Activated CD4-positive, alpha-beta T cell treated with anti-CD3 and anti-CD28 coated beads, Interleukin-2, amount 50 U/mL, for 24 hours (primary cell): ENCODE measurements around the gene THUMPD2.
"Not testable (repeated sequence)": the region's sequence is repeated elsewhere in the genome, so short reads cannot be mapped to it uniquely, and the experiment has no call there.

Source experiments
- DNase-seq, 2 donors: peaks; one replicate each; pipeline ENCODE4 v3.0.0-alpha.2; 2020; ENCODE audit warnings: low read depth in 1 of 2, low spot score in 1 of 2

Gene THUMPD2, protein sequence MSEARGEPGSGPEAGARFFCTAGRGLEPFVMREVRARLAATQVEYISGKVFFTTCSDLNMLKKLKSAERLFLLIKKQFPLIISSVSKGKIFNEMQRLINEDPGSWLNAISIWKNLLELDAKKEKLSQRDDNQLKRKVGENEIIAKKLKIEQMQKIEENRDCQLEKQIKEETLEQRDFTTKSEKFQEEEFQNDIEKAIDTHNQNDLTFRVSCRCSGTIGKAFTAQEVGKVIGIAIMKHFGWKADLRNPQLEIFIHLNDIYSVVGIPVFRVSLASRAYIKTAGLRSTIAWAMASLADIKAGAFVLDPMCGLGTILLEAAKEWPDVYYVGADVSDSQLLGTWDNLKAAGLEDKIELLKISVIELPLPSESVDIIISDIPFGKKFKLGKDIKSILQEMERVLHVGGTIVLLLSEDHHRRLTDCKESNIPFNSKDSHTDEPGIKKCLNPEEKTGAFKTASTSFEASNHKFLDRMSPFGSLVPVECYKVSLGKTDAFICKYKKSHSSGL

DNA sequence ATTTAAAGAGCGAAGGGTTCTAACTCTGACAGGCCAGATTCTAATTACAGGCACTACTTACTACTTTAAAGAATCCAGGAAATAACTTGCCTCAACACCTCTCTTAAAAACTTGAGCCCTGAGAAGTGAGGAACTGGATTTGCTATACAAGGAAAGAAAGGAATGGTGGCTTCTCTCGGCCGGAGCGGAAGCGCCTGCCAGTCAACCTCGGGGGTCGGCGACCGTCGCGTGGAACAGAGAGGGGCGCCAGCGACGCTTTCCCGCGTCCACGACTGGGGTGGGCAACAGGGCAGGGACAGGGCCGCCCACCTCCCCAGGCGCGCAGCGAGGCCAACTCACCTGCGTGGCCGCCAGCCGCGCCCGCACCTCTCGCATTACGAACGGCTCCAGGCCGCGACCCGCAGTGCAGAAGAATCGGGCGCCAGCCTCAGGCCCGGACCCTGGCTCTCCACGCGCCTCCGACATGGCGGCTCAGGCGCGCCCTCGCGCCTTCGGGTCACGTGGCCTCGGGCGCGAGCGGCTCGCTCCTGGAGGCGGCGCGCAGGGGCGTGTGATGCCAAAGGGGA, at the start of gene THUMPD2:
TSS of gene THUMPD2 (minus strand) at position 484 of the 566 bp plus-strand sequence. CDS start at position 465, 19 bp downstream.
- peak; percentile 36 to 52 for DNase-seq

DNA sequence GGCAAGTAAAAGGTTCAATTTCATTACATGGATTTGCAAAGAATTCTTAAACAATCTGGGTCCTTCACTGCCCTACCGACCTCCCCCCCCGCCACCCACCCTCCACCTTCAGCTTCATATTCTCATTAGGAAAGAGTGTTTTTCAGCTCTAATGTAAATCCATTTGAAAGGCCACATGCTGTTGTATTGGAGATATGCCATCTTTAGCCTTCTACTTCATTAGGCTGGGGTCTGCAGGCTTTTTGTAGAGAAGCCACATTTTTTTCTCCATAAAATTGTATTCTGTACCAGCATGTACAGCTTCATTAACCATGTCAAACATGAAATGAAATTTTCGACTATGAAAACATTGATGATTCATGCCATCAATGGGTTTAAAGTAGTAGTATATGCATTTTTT, 42.8 kb upstream of the THUMPD2 start:
- DNase-seq, result no peak

DNA sequence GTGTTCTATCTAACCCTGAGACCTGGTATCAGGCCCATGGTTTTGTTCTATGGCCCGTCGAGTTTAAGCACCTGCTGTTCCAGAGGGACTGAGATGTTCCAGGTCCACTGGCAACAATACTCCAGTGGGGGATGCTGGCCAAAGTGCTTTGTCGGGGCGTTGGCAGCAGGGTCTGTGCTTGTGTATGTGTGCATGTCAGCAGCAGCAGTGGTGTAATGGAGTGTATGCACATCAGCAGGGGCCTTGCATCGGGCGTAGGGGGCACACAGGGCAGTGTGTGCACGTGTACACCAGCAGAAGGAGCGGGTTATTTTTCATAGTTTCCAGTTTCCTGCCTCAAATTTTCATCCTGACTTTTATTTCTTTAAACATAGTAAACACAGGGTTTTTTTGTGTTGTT, 37.8 kb upstream of the THUMPD2 start:
- no peak for DNase-seq

DNA sequence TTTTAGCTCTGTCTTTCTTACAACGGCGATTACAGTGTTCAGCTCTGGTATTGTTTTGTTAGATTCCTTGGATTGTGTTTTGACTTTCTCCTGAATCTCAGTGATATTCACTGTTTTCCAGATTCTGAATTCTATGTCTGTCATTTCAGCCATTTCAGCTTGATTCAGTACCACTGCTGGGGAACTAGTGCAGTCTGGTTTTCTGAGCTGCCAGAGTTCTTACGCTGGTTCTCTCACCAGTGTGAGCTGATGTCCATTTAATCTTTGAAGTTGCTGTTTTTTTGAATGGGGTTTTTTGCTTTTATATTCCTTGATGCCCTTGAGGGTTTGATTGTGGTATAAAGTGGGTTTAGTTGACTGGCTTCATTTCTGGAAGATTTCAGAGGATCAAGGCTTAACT, 37.4 kb upstream of the THUMPD2 start:
- no peak for DNase-seq

DNA sequence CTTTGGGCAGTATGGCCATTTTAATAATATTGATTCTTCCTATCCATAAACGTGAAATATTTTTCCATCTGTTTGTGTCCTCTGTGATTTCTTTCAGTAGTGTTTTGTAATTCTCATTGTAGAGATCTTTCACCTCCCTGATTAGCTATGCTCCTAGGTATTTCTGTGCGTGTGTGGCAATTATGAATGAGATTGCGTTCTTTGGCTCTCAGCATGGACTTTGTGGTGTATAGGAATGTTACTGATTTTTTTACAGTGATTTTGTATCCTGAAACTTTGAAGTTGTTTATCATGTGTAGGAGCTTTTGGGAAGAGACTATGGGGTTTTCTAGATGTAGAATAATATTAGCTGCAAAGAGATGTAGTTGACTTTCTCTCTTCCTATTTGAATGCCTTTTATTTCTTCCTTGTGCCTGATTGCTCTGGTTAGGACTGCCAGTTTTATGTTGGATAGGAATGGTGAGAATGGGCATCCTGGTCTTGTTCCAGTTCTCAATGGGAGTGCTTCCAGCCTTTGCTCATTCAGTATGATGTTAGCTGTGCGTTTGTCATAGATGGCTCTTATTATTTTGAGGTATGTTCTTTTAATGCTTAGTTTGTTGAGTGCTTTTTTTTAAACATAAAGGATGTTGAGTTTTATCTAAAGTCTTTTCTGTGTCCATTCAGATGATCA, 27.0 kb upstream of the THUMPD2 start:
- DNase-seq, result no peak

DNA sequence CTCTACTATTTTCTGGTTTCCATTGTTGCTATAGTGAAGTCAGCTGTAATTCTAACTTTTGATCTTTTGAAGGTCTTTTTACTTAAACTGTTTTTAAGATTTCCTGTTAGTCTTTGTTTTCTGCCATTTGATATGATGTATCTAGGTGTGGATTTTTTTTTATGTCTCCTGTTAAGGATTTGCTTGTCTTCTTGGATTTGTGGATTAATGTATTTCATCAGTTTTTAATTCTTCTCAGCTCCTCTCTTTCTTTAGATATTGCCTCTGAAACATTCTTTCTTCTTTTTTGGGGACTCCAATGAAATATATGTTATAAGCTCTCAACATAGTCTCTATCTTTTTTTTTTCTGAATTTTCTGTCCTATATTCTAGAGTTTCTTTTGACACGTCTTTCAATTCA, 24.8 kb upstream of the THUMPD2 start:
- no peak for DNase-seq

DNA sequence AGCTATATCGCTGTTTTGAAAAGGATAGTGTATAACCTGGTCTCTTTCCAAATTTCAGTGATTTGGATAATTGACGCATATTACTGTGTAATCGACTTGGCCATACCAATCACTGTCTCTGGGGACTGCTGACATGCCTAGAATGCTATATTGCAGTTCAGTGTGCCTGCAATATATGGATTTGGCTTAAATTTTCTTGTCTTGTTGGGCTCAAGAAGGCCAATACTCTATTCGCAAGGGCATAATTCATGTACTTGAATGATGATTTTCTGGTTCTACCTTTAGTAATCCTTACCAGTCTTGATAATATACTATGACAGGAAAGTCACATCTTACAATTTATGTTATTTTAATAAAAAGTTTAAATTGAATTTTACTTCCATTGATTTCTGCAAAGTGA, 21.7 kb upstream of the THUMPD2 start:
- no peak for DNase-seq

DNA sequence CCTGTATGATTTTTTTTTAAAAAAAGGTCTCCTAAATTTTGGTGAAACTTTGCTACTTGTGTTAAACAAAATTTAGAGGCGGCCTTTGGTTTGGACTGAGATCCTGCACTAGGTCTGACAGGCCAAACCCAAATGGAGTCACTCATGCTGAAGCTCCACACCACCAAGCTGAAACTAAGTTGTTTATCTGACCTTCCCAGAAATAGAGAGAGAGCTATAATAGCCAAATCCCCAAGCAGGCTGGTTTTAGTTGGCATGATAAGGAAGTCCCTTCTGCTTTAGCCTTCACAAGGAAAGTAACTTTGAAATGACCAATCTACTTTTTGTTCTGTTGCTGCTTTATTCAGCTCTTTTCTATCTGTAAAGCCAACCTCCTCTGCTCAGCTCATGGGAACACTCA, 17.1 kb upstream of the THUMPD2 start:
- DNase-seq, result no peak

DNA sequence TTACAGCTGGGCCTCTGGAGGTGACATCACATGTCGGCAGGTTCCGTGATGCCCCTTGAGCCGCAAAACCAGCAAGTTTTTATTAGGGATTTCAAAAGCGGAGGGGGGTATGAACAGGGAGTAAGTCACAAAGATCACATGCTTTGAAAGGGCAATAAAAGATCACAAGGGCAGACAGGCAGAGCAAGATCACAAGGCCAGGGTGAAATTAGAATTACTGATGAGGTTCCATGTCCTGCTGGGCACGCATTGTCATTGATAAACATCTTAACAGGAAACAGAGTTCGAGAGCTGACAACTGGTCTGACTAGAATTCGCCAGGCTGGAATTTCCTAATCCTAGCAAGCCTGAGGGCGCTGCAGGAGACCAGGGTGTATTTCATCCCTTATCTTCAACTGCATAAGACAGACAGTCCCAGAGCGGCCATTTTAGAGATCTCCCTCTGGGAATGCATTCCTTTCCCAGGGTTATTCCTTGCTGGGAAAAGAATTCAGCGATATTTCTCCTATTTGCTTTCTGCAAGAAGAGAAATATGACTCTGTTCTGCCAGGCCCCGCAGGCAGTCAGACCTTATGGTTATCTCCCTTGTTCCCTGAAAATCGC, 11.3 kb upstream of the THUMPD2 start:
- DNase-seq, result not testable (repeated sequence)

DNA sequence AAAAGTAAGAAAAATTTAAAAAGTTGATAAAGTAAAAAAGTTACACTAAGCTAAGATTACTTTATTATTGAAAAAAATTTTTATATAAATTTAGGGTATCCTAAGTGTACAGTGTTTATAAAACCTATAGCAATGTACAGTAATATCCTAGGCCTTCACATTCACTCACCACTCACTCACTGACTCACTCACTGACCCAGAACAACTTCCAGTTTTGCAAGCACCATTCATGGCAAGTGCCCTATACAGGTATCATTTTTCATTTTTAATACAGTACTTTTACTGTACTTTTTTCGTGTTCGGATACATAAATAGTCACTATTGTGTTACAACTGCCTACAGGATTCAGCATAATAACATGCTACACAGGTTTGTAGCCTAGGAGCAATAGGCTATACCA, 8.9 kb upstream of the THUMPD2 start:
- DNase-seq, result no peak

DNA sequence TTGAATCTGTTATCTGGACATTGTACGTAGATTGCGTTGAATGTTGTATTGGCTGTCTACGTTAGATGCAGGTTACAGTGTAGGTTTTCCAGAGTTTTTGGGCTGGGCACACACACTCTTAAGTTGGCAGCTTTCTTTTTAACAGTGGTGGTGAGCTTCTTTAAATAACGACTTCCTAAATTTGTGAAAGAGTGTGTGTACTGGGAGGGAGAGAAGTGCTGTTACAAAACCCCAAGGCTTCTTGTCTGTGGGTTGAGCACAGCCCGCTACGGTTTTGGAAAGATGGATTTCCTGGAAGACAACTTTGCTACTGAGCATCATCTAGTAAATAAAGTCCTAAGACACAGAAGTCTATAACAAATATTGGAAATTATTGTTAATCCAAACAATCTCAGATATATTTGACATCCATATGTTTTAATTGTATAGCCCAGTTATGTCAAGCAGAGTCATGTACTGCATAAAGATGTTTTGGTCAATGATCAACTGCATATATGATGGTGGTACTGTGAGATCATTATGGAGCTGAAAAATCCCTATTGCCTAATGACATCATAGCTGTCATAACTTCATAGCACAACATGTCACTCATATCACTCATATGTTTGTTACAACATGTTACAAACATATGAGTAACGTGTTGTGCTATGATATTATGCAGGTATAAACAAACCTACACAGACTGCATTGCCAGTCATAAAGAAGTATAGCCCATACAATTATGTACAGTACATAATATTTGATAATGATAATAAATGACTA, 7.9 kb upstream of the THUMPD2 start:
- DNase-seq, result no peak

DNA sequence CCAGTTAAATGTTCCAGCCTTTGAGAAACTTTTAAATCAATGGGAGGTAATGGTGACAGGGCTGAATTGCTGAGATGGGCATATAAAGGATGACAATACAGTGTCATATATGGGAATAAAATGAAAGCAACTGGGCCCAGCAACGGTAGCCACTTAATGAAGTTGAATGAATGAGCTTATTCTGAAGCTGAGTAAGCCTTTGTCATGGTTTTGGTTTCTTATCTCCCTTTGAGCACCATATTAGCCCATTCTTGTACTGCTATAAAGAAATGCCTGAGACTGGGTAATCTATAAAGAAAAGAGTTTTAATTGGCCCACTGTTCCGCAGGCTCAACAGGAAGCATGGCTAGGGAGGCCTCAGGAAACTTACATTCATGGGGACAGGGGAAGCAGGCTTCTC, 3.5 kb upstream of the THUMPD2 start:
- DNase-seq, result no peak

DNA sequence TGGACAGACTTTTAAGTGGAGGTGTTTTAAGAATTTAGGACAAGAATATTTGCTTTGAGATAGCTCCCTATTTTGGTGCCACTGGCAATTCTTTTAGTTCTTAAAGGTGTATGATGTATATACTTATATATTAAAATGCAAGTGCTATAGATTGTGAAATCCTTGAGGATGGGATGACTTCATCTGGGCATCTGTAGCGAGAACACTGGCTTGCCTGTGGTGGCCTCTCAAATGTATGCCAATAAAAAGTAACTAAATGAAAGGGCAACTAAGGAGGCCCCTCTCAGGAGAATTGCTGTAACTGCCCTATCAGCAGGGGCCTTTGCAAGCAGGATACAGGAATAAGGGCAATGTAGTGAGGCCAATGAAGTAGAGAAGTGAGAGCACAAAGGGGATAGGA, 2.6 kb upstream of the THUMPD2 start:
- no peak for DNase-seq

DNA sequence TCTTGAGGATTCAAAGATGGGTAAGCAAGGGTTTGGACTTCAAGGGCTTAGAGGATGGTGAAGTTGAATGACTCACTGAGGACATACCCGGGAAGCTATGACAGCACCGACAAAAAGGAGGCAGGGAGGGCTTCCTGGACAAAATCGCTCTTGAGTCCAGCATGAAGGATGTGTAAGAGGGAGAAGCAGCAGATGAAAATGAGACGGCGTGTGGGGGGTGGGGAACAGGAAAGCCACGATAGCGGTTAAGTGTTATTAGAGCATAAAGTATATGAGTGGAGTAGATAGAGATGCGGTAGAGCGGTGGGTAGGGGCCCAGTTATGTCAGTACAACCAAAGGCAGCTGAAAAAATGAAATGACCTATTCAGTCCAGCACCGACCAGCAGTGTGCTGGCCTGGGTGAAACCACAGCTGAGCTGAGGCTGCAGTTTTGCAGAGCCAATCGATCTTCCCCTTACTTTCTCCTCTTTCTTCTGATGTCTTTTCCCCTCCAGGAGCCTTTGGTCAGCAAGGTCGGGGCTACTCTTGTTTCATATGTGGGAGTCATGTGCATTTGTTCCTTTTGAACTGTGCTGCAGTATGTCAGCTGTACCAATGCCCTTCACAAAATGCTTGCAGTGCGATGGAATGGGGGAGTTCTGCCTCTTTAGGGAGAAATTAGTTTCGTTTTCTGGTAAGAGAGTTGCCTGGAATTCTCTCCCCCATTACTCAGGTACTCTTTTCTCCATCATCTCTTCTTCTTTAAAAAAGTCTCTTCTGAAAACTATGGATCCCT, 2.0 kb upstream of the THUMPD2 start:
- DNase-seq, result no peak

DNA sequence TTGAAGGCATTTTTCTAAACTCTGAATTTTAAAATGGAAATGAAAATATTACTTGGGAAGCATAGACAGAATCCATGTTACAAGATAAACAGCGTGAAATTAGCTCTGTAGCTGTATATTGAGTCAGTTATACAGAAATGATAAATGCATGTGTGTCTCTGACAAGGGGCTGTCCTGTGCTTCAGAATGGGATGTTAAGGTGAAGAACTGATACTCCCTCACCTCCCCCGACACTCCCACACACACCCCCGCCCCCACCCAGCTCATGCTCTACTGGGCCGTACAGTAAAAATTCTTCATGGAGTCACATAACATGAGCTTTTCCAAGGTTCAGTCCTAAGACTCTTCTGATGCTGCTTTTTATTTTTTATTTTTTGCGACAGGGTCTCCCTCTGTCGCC, 869 bp upstream of the THUMPD2 start:
- DNase-seq, result no peak

DNA sequence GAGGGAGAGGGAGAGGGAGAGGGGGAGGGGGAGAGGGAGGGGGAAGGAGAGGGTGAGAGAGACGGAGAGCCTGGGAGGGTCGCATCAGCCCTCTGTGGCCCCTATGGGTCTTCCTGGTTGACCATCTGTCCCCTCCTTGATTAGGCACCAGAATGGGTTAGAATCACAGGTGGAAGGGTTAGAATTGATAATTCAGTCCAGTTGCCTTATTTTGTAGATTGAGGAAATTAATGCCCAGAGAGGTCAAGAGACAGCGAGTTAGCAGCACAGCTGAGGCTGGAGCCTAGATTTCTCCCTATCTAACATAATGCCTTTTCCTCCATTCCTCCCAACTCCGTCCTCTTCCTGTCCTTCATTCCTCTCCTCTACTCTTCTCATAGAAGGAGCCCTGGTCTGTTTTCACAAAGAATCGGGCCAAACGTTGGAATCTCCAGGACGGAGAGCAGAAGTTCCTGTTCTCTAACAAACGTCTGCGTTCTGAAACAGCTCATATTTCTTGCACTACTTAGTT, 338 bp upstream of the THUMPD2 start:
- DNase-seq, result no peak

DNA sequence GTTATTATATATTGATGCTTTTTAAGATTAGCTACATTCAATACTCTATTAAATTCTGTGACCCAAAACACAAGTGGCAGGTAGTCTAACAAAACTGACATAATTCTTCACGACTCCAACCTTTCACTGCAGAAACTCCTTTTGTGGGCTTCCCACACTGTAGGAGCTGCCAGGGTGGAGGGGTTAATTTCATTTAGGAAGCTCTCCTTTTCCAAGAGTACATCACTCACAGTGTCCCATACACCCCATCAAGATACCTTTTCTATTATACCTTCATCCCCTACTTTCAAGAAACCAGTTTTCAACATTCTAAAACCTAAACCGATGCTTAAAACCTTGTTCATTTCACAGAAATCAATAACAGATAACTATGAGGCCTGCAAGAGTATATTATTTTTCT, 825 bp downstream of the THUMPD2 start:
- DNase-seq, result no peak

DNA sequence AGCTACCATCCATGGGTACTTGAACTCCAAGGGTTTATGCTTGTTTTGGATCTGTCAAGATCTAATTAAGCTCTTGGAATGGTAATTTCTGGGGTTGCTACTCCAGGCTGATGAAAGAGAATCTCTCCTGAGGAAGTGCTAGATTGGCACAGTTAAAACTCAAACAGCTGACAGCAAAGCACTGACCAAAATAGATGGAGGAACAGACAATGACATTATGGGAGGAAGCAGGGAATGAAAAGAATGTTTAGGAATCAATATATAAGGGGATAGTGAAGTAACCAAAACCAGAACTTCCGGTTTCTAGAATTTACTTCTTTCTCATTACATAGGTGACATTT, 6.3 kb downstream of the THUMPD2 start:
- no peak for DNase-seq

DNA sequence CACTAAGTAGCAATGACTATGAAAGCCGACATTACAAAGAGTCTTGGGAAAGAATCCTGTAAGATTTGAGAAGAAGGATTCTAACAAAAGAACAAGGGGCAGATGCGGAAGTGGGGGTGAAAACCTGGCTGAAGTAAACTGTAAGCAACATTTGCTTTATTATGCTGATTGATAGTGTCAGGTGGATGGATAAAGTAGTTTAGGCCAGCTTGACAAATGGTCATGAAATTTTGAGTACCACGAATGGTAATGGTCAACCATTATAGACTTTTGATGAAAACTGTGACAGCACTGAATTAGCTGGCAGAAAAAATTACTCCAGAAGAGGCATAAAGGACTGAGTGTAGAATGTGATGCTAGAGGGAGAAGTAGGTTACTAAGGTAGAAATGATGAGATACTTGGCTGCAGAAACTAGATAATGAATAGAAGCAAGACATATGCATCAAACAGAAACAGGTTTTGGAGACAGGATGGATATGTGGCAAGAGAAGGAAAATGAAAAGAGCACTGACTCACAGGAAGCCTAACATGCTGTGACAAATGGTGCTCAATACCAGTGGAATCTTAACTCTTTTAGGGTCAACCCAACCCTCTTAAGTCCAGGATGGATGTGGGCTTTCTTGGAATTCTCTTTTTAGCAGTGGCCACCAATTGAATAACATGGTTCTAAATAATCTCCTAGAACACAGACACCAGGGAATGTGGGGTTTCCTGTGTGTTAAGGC, 6.8 kb downstream of the THUMPD2 start:
- no peak for DNase-seq

DNA sequence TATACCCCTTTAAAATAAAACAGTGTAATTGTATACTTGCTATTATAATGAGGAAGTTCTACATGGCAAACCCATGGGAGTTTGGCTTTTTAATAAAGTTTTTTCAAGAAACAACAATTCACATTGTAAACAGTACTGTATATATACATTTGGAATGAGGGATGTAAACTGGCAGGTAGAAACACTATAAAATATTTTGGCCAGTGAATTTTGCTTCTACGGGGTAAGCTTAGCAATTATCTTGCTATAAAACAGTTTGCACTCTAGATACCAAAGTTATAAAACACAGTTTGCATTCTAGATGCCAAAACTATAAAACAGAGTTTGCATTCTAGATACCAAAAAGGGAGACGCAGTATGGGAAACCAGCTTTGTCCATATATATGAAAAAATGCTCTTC, 16.6 kb downstream of the THUMPD2 start:
- DNase-seq, result no peak
